Measurements from ENCODE around the gene EDDM13.
"Not testable (repeated sequence)": the region's sequence is repeated elsewhere in the genome, so short reads cannot be mapped to it uniquely, and the experiment has no call there.

EDDM13 gene

GRCh38 chr19:56319991-56320390 lies 47.4 kb downstream of the EDDM13 start:
- in situ Hi-C loops (cut with MboI; ENCODE audit: low sequenced_read_pairs, unreplicated experiment) = loop anchor here (10.0 kb wide), 1 partner anchor 245 kb away; no protein-coding TSS in a partner anchor
- no peak for TF ChIP-seq CTCF (IDR thresholded peaks at IDR 0.05; ENCODE audit: borderline replicate concordance, control extremely low read depth, extremely low read depth, insufficient read depth, missing control alignments)
- no peak for DNase-seq (ENCODE audit: low spot score)

- TF ChIP-seq CTCF (IDR thresholded peaks at IDR 0.05; ENCODE audit: borderline replicate concordance, control extremely low read depth, extremely low read depth, insufficient read depth, missing control alignments) = no peak
- in situ Hi-C loops (cut with MboI; ENCODE audit: low sequenced_read_pairs, unreplicated experiment) = loop anchor here (10.0 kb wide), 1 partner anchor 247 kb away; no protein-coding TSS in a partner anchor
- no peak for DNase-seq (ENCODE audit: low spot score)
Observed at GRCh38 chr19:56321254-56321988, 48.9 kb downstream of the EDDM13 start.

GRCh38 chr19:56321989-56322440 lies 49.5 kb downstream of the EDDM13 start:
- in situ Hi-C loops (cut with MboI; ENCODE audit: low sequenced_read_pairs, unreplicated experiment) = loop anchor here (10.0 kb wide), 1 partner anchor 247 kb away; no protein-coding TSS in a partner anchor
- TF ChIP-seq CTCF (IDR thresholded peaks at IDR 0.05; ENCODE audit: borderline replicate concordance, control extremely low read depth, extremely low read depth, insufficient read depth, missing control alignments) = no peak
- DNase-seq (ENCODE audit: low spot score) = peak; percentile 36

- no peak for TF ChIP-seq CTCF (IDR thresholded peaks at IDR 0.05; ENCODE audit: borderline replicate concordance, control extremely low read depth, extremely low read depth, insufficient read depth, missing control alignments)
- DNase-seq (ENCODE audit: low spot score) = no peak
- in situ Hi-C loops (cut with MboI; ENCODE audit: low sequenced_read_pairs, unreplicated experiment) = loop anchor here (10.0 kb wide), 1 partner anchor 250 kb away; no protein-coding TSS in a partner anchor
Observed at GRCh38 chr19:56324436-56324835, 51.9 kb downstream of the EDDM13 start.

- in situ Hi-C loops (cut with MboI; ENCODE audit: low sequenced_read_pairs, unreplicated experiment) = no loop called here
- DNase-seq (ENCODE audit: low spot score) = no peak
- TF ChIP-seq CTCF (IDR thresholded peaks at IDR 0.05; ENCODE audit: borderline replicate concordance, control extremely low read depth, extremely low read depth, insufficient read depth, missing control alignments) = no peak
Observed at GRCh38 chr19:56332695-56333094, 60.1 kb downstream of the EDDM13 start.

GRCh38 chr19:56333506-56333905 lies 61.0 kb downstream of the EDDM13 start:
- in situ Hi-C loops (cut with MboI; ENCODE audit: low sequenced_read_pairs, unreplicated experiment) = no loop called here
- TF ChIP-seq CTCF (IDR thresholded peaks at IDR 0.05; ENCODE audit: borderline replicate concordance, control extremely low read depth, extremely low read depth, insufficient read depth, missing control alignments) = peak; percentile 75
- peak; percentile 69 for DNase-seq (ENCODE audit: low spot score)

GRCh38 chr19:56335371-56335770 lies 62.8 kb downstream of the EDDM13 start:
- DNase-seq (ENCODE audit: low spot score); in situ Hi-C loops (cut with MboI; ENCODE audit: low sequenced_read_pairs, unreplicated experiment): not testable (repeated sequence)

GRCh38 chr19:56337077-56337476 lies 64.5 kb downstream of the EDDM13 start:
- DNase-seq (ENCODE audit: low spot score); in situ Hi-C loops (cut with MboI; ENCODE audit: low sequenced_read_pairs, unreplicated experiment): not testable (repeated sequence)

GRCh38 chr19:56339031-56339430 lies 66.5 kb downstream of the EDDM13 start:
- DNase-seq (ENCODE audit: low spot score); in situ Hi-C loops (cut with MboI; ENCODE audit: low sequenced_read_pairs, unreplicated experiment): not testable (repeated sequence)
